Neural progenitor cell (in vitro differentiated cells): ENCODE data around the gene MYF5.

Experiments used
- CTCF ChIP-seq: fragments of 200-600 bp; sonication (generic); IDR thresholded peaks from 2 replicates; pipeline ENCODE4 v1.5.1; 2017; ENCODE audit warnings: antibody characterized with exemption, mild to moderate bottlenecking
- EZH2 ChIP-seq: fragments of 200-600 bp; sonication (generic); IDR thresholded peaks from 2 replicates; pipeline ENCODE4 v1.6.1; 2017; ENCODE audit warnings: antibody characterized with exemption, mild to moderate bottlenecking, moderate library complexity
- EZH2phosphoT487 ChIP-seq: fragments of 200-600 bp; sonication (generic); IDR thresholded peaks from 2 replicates; pipeline ENCODE4 v1.6.1; 2017; ENCODE audit warnings: antibody characterized with exemption

DNA sequence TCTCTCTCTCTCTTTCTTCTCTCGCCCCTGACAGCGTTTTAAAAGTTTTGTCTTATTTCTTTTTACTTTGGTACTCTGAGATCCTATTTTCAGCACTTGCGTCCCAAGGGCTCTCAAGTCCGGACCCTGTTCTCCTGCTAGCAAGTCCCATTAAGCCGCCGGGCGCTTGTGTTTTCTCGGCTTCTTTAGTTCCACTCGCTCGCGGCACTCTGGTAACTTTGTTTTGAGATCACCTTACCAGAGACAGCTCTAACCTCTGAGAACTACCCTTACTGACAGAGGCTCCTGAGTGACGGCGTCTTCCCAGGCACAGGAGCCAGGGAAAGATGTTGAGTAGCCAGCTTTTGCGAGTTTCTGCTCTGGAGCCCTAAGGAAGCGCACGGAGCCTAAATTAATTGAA is 2.7 kb upstream of the MYF5 start:
- TF ChIP-seq CTCF, result no peak
- peak; percentile 28 for TF ChIP-seq EZH2
- no peak for TF ChIP-seq EZH2phosphoT487
